H1 (cell line): ENCODE measurements around the gene LCE1E. TPM values are rescaled to one million over a fixed set of nuclear protein-coding genes. Genes with fewer than 3 reads are reported as not detected.

Source experiments
- CTCF ChIA-PET: fragments of 300-600 bp; sonication (Branson Sonifier 250); formaldehyde crosslinking; loops from one replicate; lab custom pipeline; 2021; ENCODE audit not compliant: partially characterized antibody; lab: Charles Lee
- POLR2A ChIA-PET: fragments of 300-600 bp; sonication (Branson Sonifier 250); formaldehyde crosslinking; loops from one replicate; lab custom pipeline; 2021; ENCODE audit warnings: inconsistent platforms; ENCODE audit not compliant: partially characterized antibody; lab: Charles Lee
- DNase-seq, 2 experiments: peaks; one replicate each; pipeline versions ENCODE4 v3.0.0 to v3.0.0-alpha.2; 2010 to 2022; ENCODE audit warnings: low spot score in 2 of 2, low read depth in 1 of 2, mixed read lengths in 1 of 2
- FAIRE-seq: peaks from 2 replicates; lab custom pipeline; 2011; peaks lifted over from hg19 to GRCh38; lab: Jason Lieb, UNC
- H2AFZ ChIP-seq: 2 replicates; pipeline ENCODE4 v1.8.1; 2012; ENCODE audit warnings: low read length, inconsistent platforms
- H2AK5ac ChIP-seq: 2 replicates; pipeline ENCODE4 v1.6.1; 2013; ENCODE audit warnings: low read depth, low read length
- H2BK120ac ChIP-seq: replicated peaks from 2 replicates; pipeline ENCODE3; 2013; ENCODE audit warnings: low read depth, low read length, inconsistent platforms
- H2BK12ac ChIP-seq: 2 replicates; pipeline ENCODE4 v1.6.1; 2013; ENCODE audit warnings: low read depth, low read length
- H2BK15ac ChIP-seq: 2 replicates; pipeline ENCODE4 v1.6.1; 2013; ENCODE audit warnings: low read length
- H2BK20ac ChIP-seq: 2 replicates; pipeline ENCODE4 v1.6.1; 2013; ENCODE audit warnings: low read length
- H2BK5ac ChIP-seq: 2 replicates; pipeline ENCODE4 v1.6.1; 2013; ENCODE audit warnings: low read depth, low read length
- H3K14ac ChIP-seq: 2 replicates; pipeline ENCODE4 v1.6.1; 2013; ENCODE audit warnings: inconsistent platforms; ENCODE audit not compliant: insufficient read length
- H3K18ac ChIP-seq: 2 replicates; pipeline ENCODE4 v1.6.1; 2013; ENCODE audit warnings: low read length; ENCODE audit errors: extremely low read depth
- H3K23ac ChIP-seq: 2 replicates; pipeline ENCODE4 v1.6.1; 2013; ENCODE audit warnings: inconsistent platforms; ENCODE audit not compliant: insufficient read length
- H3K23me2 ChIP-seq: 2 replicates; pipeline ENCODE4 v1.6.1; 2013; ENCODE audit warnings: low read depth, low read length
- H3K27ac ChIP-seq: 2 replicates; pipeline ENCODE4 v1.6.1; 2011; ENCODE audit warnings: low read depth, low read length, inconsistent platforms
- H3K27me3 ChIP-seq, 4 experiments: replicated peaks in 1 of 4; 1 replicate in 1 of 4; 2 replicates in 3 of 4; pipeline versions ENCODE4 v1.6.1 to v1.8.1; 2011 to 2013; ENCODE audit warnings: low read length in 3 of 4, mild to moderate bottlenecking in 3 of 4, inconsistent platforms in 2 of 4, mixed read lengths in 2 of 4, moderate library complexity in 1 of 4; ENCODE audit not compliant: control insufficient read depth in 3 of 4, insufficient read depth in 3 of 4; ENCODE audit errors: extremely low read depth in 1 of 4
- H3K36me3 ChIP-seq, 4 experiments: 2 replicates each; pipeline versions ENCODE4 v1.6.1 to v1.8.1; 2011 to 2013; ENCODE audit warnings: mild to moderate bottlenecking in 4 of 4, low read length in 3 of 4, moderate library complexity in 2 of 4, control low read depth in 1 of 4, inconsistent platforms in 1 of 4; ENCODE audit not compliant: insufficient read depth in 4 of 4, control insufficient read depth in 2 of 4
- H3K4ac ChIP-seq: replicated peaks from 2 replicates; pipeline ENCODE3; 2013; ENCODE audit warnings: low read length, low read depth, mixed read lengths, inconsistent platforms; ENCODE audit not compliant: insufficient read length
- H3K4me1 ChIP-seq, 4 experiments: replicated peaks in 1 of 4; 1 replicate in 1 of 4; 2 replicates in 3 of 4; pipeline versions ENCODE4 v1.6.1 to v1.8.1; 2011 to 2013; ENCODE audit warnings: low read length in 3 of 4, inconsistent platforms in 2 of 4, mixed read lengths in 1 of 4; ENCODE audit not compliant: insufficient read depth in 4 of 4, control insufficient read depth in 3 of 4
- H3K4me2 ChIP-seq, 2 experiments: 2 replicates each; pipeline versions ENCODE4 v1.6.1 to v1.8.1; 2011 to 2013; ENCODE audit warnings: low read depth in 2 of 2, low read length in 2 of 2, control low read depth in 1 of 2, inconsistent platforms in 1 of 2, mild to moderate bottlenecking in 1 of 2; ENCODE audit not compliant: insufficient read depth in 1 of 2
- H3K4me3 ChIP-seq, 4 experiments: fragments of 200-600, 300-600 bp in 1 of 4; sonication (generic), shearing (Covaris generic), sonication (Bioruptor Twin) in 1 of 4; 2 replicates each; pipeline versions ENCODE4 v1.5.1 to v1.8.1; 2011 to 2016; ENCODE audit warnings: low read length in 4 of 4, low read depth in 3 of 4, control low read depth in 2 of 4, inconsistent platforms in 2 of 4, mild to moderate bottlenecking in 2 of 4, mixed read lengths in 1 of 4, moderate library complexity in 1 of 4; ENCODE audit not compliant: insufficient read depth in 2 of 4; ENCODE audit errors: extremely low read depth in 1 of 4
- H3K56ac ChIP-seq: replicated peaks from 2 replicates; pipeline ENCODE3; 2013; ENCODE audit warnings: low read depth, mild to moderate bottlenecking, mixed read lengths, low read length, inconsistent platforms; ENCODE audit not compliant: insufficient read length
- H3K79me1 ChIP-seq: 2 replicates; pipeline ENCODE4 v1.6.1; 2013; ENCODE audit warnings: low read depth, low read length, control low read depth
- H3K79me2 ChIP-seq, 2 experiments: 2 replicates each; pipeline versions ENCODE4 v1.6.1 to v1.8.1; 2012 to 2013; ENCODE audit warnings: low read length in 2 of 2, mild to moderate bottlenecking in 2 of 2, inconsistent platforms in 1 of 2; ENCODE audit not compliant: insufficient read depth in 2 of 2, control insufficient read depth in 1 of 2
- H3K9ac ChIP-seq, 4 experiments: replicated peaks in 1 of 4; 1 replicate in 1 of 4; 2 replicates in 3 of 4; pipeline versions ENCODE4 v1.6.1 to v1.8.1; 2011 to 2013; ENCODE audit warnings: low read depth in 3 of 4, low read length in 3 of 4, control low read depth in 2 of 4, mild to moderate bottlenecking in 2 of 4, moderate library complexity in 2 of 4, inconsistent platforms in 1 of 4; ENCODE audit errors: extremely low read depth in 1 of 4
- H3K9me3 ChIP-seq, 2 experiments: 2 replicates each; pipeline versions ENCODE4 v1.6.1 to v1.8.1; 2012 to 2013; ENCODE audit warnings: mild to moderate bottlenecking in 2 of 2, moderate library complexity in 2 of 2, control low read depth in 1 of 2, inconsistent platforms in 1 of 2, low read depth in 1 of 2, low read length in 1 of 2, mixed read lengths in 1 of 2; ENCODE audit not compliant: insufficient read depth in 2 of 2
- H4K20me1 ChIP-seq, 2 experiments: replicated peaks in 1 of 2; 2 replicates each; pipeline versions ENCODE3 to v1.8.1; 2011 to 2013; ENCODE audit warnings: inconsistent platforms in 2 of 2, low read length in 2 of 2, mild to moderate bottlenecking in 1 of 2; ENCODE audit not compliant: insufficient read depth in 2 of 2, control insufficient read depth in 1 of 2
- H4K5ac ChIP-seq: 2 replicates; pipeline ENCODE4 v1.6.1; 2013; ENCODE audit warnings: low read length, low read depth, mixed read lengths, inconsistent platforms; ENCODE audit not compliant: insufficient read length
- H4K8ac ChIP-seq: 2 replicates; pipeline ENCODE4 v1.8.0; 2013; ENCODE audit warnings: mild to moderate bottlenecking, moderate library complexity, low read length, inconsistent platforms; ENCODE audit not compliant: insufficient read depth; ENCODE audit errors: extremely low read depth
- H4K91ac ChIP-seq: replicated peaks from 2 replicates; pipeline ENCODE3; 2013; ENCODE audit warnings: low read length, mixed read lengths, inconsistent platforms; ENCODE audit not compliant: insufficient read length
- ATF2 ChIP-seq: IDR thresholded peaks from 2 replicates; pipeline ENCODE4 v1.6.1; 2012; ENCODE audit warnings: low read length, inconsistent platforms
- ATF3 ChIP-seq: IDR thresholded peaks from 2 replicates; pipeline ENCODE4 v1.6.1; 2011; ENCODE audit warnings: low read depth, mild to moderate bottlenecking, low read length; ENCODE audit not compliant: insufficient read depth
- CBX8 ChIP-seq: fragments of 300-800, 300-1000 bp; sonication (generic); IDR thresholded peaks from 2 replicates; pipeline ENCODE4 v1.7.1; 2016; ENCODE audit warnings: low read depth, low read length, borderline replicate concordance
- CEBPB ChIP-seq: IDR thresholded peaks from 2 replicates; pipeline ENCODE4 v1.6.1; 2012; ENCODE audit warnings: low read depth, low read length
- CHD1 ChIP-seq: IDR thresholded peaks from 2 replicates; pipeline ENCODE4 v1.6.1; 2012; ENCODE audit warnings: low read depth, low read length, improper control_type of control experiment
- CHD2 ChIP-seq: IDR thresholded peaks from 2 replicates; pipeline ENCODE4 v1.6.1; 2012; ENCODE audit warnings: low read length, improper control_type of control experiment
- EP300 ChIP-seq, 2 experiments: IDR thresholded peaks; 1 replicate in 1 of 2; 2 replicates in 1 of 2; pipeline ENCODE4 v1.6.1; 2011 to 2012; ENCODE audit warnings: low read depth in 2 of 2, low read length in 2 of 2, mild to moderate bottlenecking in 2 of 2, borderline replicate concordance in 1 of 2, inconsistent platforms in 1 of 2, moderate library complexity in 1 of 2
- HDAC6 ChIP-seq: IDR thresholded peaks from one replicate; pipeline ENCODE4 v1.7.1; 2012; ENCODE audit warnings: low read depth, mild to moderate bottlenecking, inconsistent platforms, low read length, moderate library complexity
- KDM1A ChIP-seq: fragments of 200-600, 300-600 bp; sonication (generic); IDR thresholded peaks from 2 replicates; pipeline ENCODE4 v1.7.1; 2016; ENCODE audit warnings: mild to moderate bottlenecking, low read length, borderline replicate concordance
- NANOG ChIP-seq: IDR thresholded peaks from 2 replicates; pipeline ENCODE4 v1.6.1; 2011; ENCODE audit warnings: low read length, low read depth, mild to moderate bottlenecking, inconsistent platforms; ENCODE audit not compliant: insufficient read depth, poor library complexity, severe bottlenecking
- POLR2AphosphoS5 ChIP-seq: IDR thresholded peaks from 2 replicates; pipeline ENCODE4 v1.6.1; 2011; ENCODE audit warnings: low read depth, low read length
- RFX5 ChIP-seq: IDR thresholded peaks from 2 replicates; pipeline ENCODE4 v1.6.1; 2011; ENCODE audit warnings: low read depth, low read length, improper control_type of control experiment, borderline replicate concordance
- TAF1 ChIP-seq: IDR thresholded peaks from 2 replicates; pipeline ENCODE4 v1.6.1; 2011; ENCODE audit warnings: mild to moderate bottlenecking, low read depth, low read length
- WGBS, 2 experiments: shearing (Covaris generic) in 1 of 2; methylation state at CpG; one replicate each; pipeline versions ENCODE4 v1.1.6 to v1.1.7; 2013 to 2015; ENCODE audit warnings: low lambda C conversion rate in 2 of 2, mixed read lengths in 2 of 2, inconsistent platforms in 1 of 2, low coverage in 1 of 2, missing lambda C conversion rate in 1 of 2; ENCODE audit not compliant: insufficient replicate concordance in 2 of 2, insufficient coverage in 1 of 2, insufficient read length in 1 of 2; ENCODE audit errors: extremely low coverage in 1 of 2, missing lambda C conversion rate in 1 of 2; 5-methylcytosine and 5-hydroxymethylcytosine counted together
- polyA plus RNA-seq, 7 experiments: library from polyadenylated mRNA; depleted of rRNA in 3 of 7; stranded (reverse) in 5 of 7; unstranded in 2 of 7; fragments of >200 nt in 5 of 7; fragments of 200-250 nt in 2 of 7; gene quantifications; 1 replicate in 5 of 7; 2 replicates in 1 of 7; 4 replicates in 1 of 7; pipeline versions ENCODE4 v1.2.1 to v1.2.3, GENCODE V29; 2011 to 2013; ENCODE audit warnings: missing spikeins in 2 of 7, mixed read lengths in 2 of 7
- total RNA-seq: library from RNA; stranded (reverse); fragmentation: NEBNext Ultra II Directional; extraction: Animal tissue kit (Norgen Biotek cat#: 25700); gene quantifications from 2 replicates; pipeline ENCODE4 v1.2.1, GENCODE V29; 2021

LCE1E gene
- total and polyA plus RNA-seq, 2 of the 8 experiments (the other 6 are each of a cell fraction or from before 2014, with no cell fraction given): not detected

- H3K23ac ChIP-seq: no peak overlapping the region
- H2BK15ac ChIP-seq: no peak overlapping the region
- H3K18ac ChIP-seq: no peak overlapping the region
- no peak overlapping the region for H3K4me3 ChIP-seq
- H4K8ac ChIP-seq: no peak overlapping the region
- H4K20me1 ChIP-seq: no peaks in the 10 kb centered on the region
- H3K56ac ChIP-seq: no peak overlapping the region
- no peaks in the 10 kb centered on the region for H3K27me3 ChIP-seq
- H3K14ac ChIP-seq: no peak overlapping the region
- no peak overlapping the region for H3K4me2 ChIP-seq
- 76% methylated on average over 1 of the region's 1 CpG; no CpG with 5 or more reads in 1 of the 2 experiments for WGBS, 2 experiments
- no peak overlapping the region for H2BK120ac ChIP-seq
- H3K79me2 ChIP-seq: no peaks in the 10 kb centered on the region
- no peak overlapping the region for H2AFZ ChIP-seq
- no peaks in the 10 kb centered on the region for H3K23me2 ChIP-seq
- no peak overlapping the region for H3K27ac ChIP-seq
- H3K9me3 ChIP-seq: peaks cover 62 to 77% of the 10 kb centered on the region in 2 experiments
- H4K91ac ChIP-seq: no peak overlapping the region
- no peak overlapping the region for H2BK20ac ChIP-seq
- CTCF ChIA-PET: no interaction called here
- FAIRE-seq: no peak
- no peaks in the 10 kb centered on the region; a peak in 1 of 8 replicates for H3K36me3 ChIP-seq
- H2BK12ac ChIP-seq: no peak overlapping the region
- no peak for DNase-seq
- no peaks in the 10 kb centered on the region for H3K4me1 ChIP-seq
- H4K5ac ChIP-seq: no peak overlapping the region
- H2AK5ac ChIP-seq: no peak overlapping the region
- H3K9ac ChIP-seq: no peak overlapping the region
- POLR2A ChIA-PET: no interaction called here
- H3K4ac ChIP-seq: no peak overlapping the region
- H3K79me1 ChIP-seq: no peaks in the 10 kb centered on the region
- H2BK5ac ChIP-seq: no peak overlapping the region
- TF ChIP-seq POLR2AphosphoS5: no peak
- TF ChIP-seq RFX5: no peak
- no peak for TF ChIP-seq ATF3
- no peak for TF ChIP-seq CHD1
- no peak for TF ChIP-seq ATF2
- no peak for TF ChIP-seq EP300 (IDR thresholded peaks at IDR 0.05; ENCODE audit: borderline replicate concordance in 1 of 2, low read depth in 2 of 2, low read length in 2 of 2)
- no peak for TF ChIP-seq HDAC6
- TF ChIP-seq TAF1: no peak
- no peak for TF ChIP-seq CEBPB
- TF ChIP-seq NANOG: no peak
- TF ChIP-seq CBX8: no peak
- TF ChIP-seq CHD2: no peak
- TF ChIP-seq KDM1A: no peak
These were observed 33.8 kb upstream of the LCE1E start for GRCh38 chr1:152752225-152752624.
